Activated T-cell treated with anti-CD3 and anti-CD28 coated beads, Interleukin-2, amount 50 U/mL, for 24 hours (primary cell): ENCODE measurements around the gene ZFAND2A.
"Not testable (repeated sequence)": the region's sequence is repeated elsewhere in the genome, so short reads cannot be mapped to it uniquely, and the experiment has no call there.

Source experiments
- DNase-seq: peaks from one replicate; pipeline ENCODE4 v3.0.0-alpha.2; 2020
- H3K27ac Mint-ChIP-seq: 2 replicates; pipeline ENCODE4 v1.8.0; 2020; ENCODE audit warnings: mild to moderate bottlenecking, mixed read lengths
- H3K27me3 Mint-ChIP-seq: 2 replicates; pipeline ENCODE4 v1.8.0; 2020; ENCODE audit warnings: mixed read lengths
- H3K36me3 Mint-ChIP-seq: 2 replicates; pipeline ENCODE4 v1.8.0; 2020; ENCODE audit warnings: low read depth, mixed read lengths
- H3K4me1 Mint-ChIP-seq: 2 replicates; pipeline ENCODE4 v1.8.0; 2020; ENCODE audit warnings: low read depth, mixed read lengths
- H3K4me3 Mint-ChIP-seq: 2 replicates; pipeline ENCODE4 v1.8.0; 2020; ENCODE audit warnings: mild to moderate bottlenecking, moderate library complexity, mixed read lengths
- H3K9me3 Mint-ChIP-seq: 2 replicates; pipeline ENCODE4 v1.8.0; 2020; ENCODE audit warnings: mixed read lengths

Gene ZFAND2A

GRCh38 chr7:1168422-1168821, 8.4 kb upstream of the ZFAND2A start:
- peaks cover 12% of the 10 kb centered on the region for H3K4me1 Mint-ChIP-seq
- no peak overlapping the region for H3K27ac Mint-ChIP-seq
- H3K27me3 Mint-ChIP-seq, result no peaks in the 10 kb centered on the region
- DNase-seq, result no peak
- no peaks in the 10 kb centered on the region for H3K9me3 Mint-ChIP-seq
- H3K4me3 Mint-ChIP-seq, result peak overlapping the region; percentile 12
- peaks cover 6% of the 10 kb centered on the region for H3K36me3 Mint-ChIP-seq

DNA sequence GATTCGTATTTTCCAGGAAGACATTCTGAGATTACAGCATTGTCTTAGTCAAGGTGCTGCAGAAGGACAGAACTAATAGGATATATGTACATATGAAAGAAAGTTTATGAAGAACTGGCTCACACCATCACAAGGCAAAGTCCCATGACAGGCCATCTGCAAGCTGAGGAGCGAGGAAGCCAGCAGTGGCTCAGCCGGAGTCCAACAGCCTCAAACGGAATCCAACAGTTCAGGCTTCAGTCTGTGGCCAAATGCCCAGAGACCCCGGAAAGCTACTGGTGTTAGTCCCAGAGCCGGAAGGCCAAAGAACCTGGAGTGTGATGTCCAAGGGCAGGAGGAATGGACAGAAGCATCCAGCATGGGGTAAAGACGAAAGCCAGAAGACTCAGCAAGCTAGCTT, 4.4 kb upstream of the ZFAND2A start:
- Mint-ChIP-seq H3K4me3 (no peak overlapping the region), H3K36me3 (peaks cover 29% of the 10 kb centered on the region), H3K9me3 (no peaks in the 10 kb centered on the region), H3K27me3 (no peaks in the 10 kb centered on the region), H3K27ac (no peak overlapping the region), H3K4me1 (peaks cover 19% of the 10 kb centered on the region)
- DNase-seq, result no peak

GRCh38 chr7:1163121-1163520, 3.1 kb upstream of the ZFAND2A start:
- no peak for DNase-seq
- H3K27me3 Mint-ChIP-seq, result no peaks in the 10 kb centered on the region
- H3K4me3 Mint-ChIP-seq, result no peak overlapping the region
- H3K27ac Mint-ChIP-seq, result peak overlapping the region; percentile 22
- H3K9me3 Mint-ChIP-seq, result no peaks in the 10 kb centered on the region
- H3K4me1 Mint-ChIP-seq, result peaks cover 24% of the 10 kb centered on the region
- peaks cover 40% of the 10 kb centered on the region for H3K36me3 Mint-ChIP-seq

- Mint-ChIP-seq H3K36me3 (peaks cover 58% of the 10 kb centered on the region), H3K9me3 (no peaks in the 10 kb centered on the region), H3K4me3 (peak overlapping the region; percentile 90), H3K4me1 (peaks cover 33% of the 10 kb centered on the region), H3K27me3 (no peaks in the 10 kb centered on the region), H3K27ac (peak overlapping the region; percentile 96)
- no peak for DNase-seq
Observed at GRCh38 chr7:1160670-1161021, 650 bp upstream of the ZFAND2A start.

- Mint-ChIP-seq H3K36me3 (peaks cover 70% of the 10 kb centered on the region), H3K4me3 (peak overlapping the region; percentile 87), H3K4me1 (peaks cover 35% of the 10 kb centered on the region), H3K27ac (peak overlapping the region; percentile 93)
- not testable (repeated sequence) for H3K27me3 Mint-ChIP-seq, DNase-seq, H3K9me3 Mint-ChIP-seq
Observed at GRCh38 chr7:1159231-1159630, 765 bp downstream of the ZFAND2A start.

- Mint-ChIP-seq H3K36me3 (peaks cover 74% of the 10 kb centered on the region), H3K27me3 (no peaks in the 10 kb centered on the region), H3K4me1 (peaks cover 35% of the 10 kb centered on the region), H3K4me3 (peak overlapping the region; percentile 87), H3K9me3 (no peaks in the 10 kb centered on the region), H3K27ac (peak overlapping the region; percentile 93)
- DNase-seq, result no peak
Observed at GRCh38 chr7:1158203-1159126, 1.5 kb downstream of the ZFAND2A start.

DNA sequence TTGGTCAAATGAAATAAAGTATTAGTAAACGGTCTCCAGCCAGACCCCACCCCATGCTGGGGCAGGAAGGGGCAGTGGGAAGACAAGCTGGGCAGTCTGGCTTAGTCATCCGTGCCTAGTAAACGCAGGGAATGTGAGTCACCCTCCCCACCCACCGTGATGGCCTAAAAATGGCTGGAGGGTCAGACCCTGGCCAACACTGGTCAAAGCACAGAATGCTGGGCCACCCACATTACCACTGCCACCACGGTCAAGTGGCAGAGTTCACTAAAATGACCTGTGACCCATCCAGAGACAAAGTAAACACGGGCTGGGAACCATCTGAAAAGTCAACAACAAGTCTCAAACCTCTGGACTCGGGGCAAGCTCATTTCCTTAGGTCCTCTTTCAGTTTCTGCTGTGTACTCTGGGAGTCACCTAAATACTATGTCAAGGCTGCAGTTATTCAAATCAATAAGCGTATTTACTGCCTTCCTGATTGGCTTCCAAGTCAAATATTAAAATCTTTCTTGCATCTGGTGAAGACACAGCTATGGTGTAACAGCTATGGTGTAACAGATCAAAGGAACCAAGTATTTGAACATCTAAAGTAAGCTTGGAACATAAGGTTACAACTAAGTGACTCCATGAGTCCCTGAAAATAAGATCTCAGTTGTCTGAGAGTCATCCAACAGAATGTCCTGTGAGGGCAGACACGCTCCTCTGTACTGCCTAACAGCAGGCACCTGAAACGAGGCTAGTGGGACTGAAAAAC, 3.0 kb downstream of the ZFAND2A start:
- peaks cover 32% of the 10 kb centered on the region for H3K4me1 Mint-ChIP-seq
- H3K27ac Mint-ChIP-seq, result no peak overlapping the region
- H3K36me3 Mint-ChIP-seq, result peaks cover 76% of the 10 kb centered on the region
- no peak overlapping the region for H3K4me3 Mint-ChIP-seq
- H3K9me3 Mint-ChIP-seq, result no peaks in the 10 kb centered on the region
- H3K27me3 Mint-ChIP-seq, result no peaks in the 10 kb centered on the region
- no peak for DNase-seq

GRCh38 chr7:1155818-1156781, 3.9 kb downstream of the ZFAND2A start:
- H3K4me3 Mint-ChIP-seq, H3K9me3 Mint-ChIP-seq, H3K27ac Mint-ChIP-seq, H3K27me3 Mint-ChIP-seq, DNase-seq: not testable (repeated sequence)
- Mint-ChIP-seq H3K4me1 (peaks cover 26% of the 10 kb centered on the region), H3K36me3 (peaks cover 79% of the 10 kb centered on the region)

- Mint-ChIP-seq H3K36me3 (peaks cover 86% of the 10 kb centered on the region), H3K27ac (no peak overlapping the region), H3K27me3 (no peaks in the 10 kb centered on the region), H3K4me1 (peaks cover 21% of the 10 kb centered on the region), H3K9me3 (no peaks in the 10 kb centered on the region), H3K4me3 (no peak overlapping the region)
- DNase-seq, result no peak
Observed at GRCh38 chr7:1154172-1154739, 5.7 kb downstream of the ZFAND2A start.

DNA sequence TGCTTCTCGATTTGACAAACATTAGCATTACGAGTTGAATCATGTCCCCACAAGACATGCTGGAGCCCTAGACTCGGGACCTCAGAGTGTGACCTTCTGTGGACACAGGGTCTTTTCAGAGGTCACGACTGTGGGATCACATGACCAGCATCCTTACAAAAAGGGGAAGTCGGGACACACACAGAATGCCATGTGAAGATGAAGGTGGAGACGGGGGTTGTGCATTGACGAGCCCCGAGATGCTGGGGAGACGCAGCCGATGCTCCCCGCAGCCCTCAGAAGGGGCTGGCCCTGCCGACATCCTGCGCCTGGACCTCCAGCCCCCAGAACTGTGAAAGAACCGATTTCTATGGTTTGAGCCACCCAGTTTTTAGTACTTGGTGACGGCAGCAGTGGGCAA, 7.5 kb downstream of the ZFAND2A start:
- Mint-ChIP-seq H3K4me3 (no peak overlapping the region), H3K4me1 (peaks cover 6% of the 10 kb centered on the region), H3K36me3 (peaks cover 74% of the 10 kb centered on the region), H3K27me3 (no peaks in the 10 kb centered on the region), H3K9me3 (no peaks in the 10 kb centered on the region), H3K27ac (no peak overlapping the region)
- no peak for DNase-seq

DNA sequence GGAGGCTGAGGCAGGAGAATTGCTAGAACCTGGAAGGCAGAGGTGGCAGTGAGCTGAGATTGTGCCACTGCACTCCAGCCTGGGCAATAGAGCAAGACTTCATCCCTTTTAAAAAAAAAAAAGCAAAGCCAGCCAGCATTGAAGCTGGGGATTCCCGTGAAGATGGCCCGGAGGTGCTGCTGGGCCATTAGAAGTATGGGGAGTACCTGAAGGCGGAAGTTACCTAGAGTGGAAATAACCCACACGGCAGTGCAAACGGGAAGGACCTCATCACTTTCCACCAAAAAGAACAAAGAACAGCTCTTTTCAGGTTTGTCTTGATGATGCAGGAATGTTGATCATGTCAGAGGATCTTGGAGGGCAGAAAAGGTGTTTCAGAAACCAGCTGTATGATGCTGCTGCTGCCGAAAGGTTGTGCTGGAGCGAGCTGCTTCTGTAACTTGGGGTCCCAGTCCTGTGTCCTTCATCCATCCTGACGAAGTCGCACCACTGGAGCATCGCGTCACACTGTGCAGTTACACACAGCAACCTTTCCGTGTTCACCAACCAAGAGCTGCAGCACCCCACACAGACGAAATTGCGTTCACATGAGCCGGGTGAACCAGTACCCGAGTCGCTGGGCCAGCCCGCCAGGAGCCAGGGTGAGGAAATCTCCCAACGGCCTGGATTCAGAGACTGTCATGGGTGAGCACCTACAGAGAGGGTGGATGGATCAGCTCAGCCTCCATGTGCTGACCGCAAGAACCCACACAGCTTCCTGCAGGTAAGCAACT, 8.2 kb downstream of the ZFAND2A start:
- Mint-ChIP-seq H3K27me3 (no peaks in the 10 kb centered on the region), H3K27ac (no peak overlapping the region), H3K4me3 (no peak overlapping the region), H3K9me3 (no peaks in the 10 kb centered on the region), H3K4me1 (peaks cover 2% of the 10 kb centered on the region), H3K36me3 (peaks cover 67% of the 10 kb centered on the region)
- no peak for DNase-seq

- H3K4me3 Mint-ChIP-seq, result no peak overlapping the region
- no peak overlapping the region for H3K27ac Mint-ChIP-seq
Observed at GRCh38 chr7:1151156-1151555, 8.8 kb downstream of the ZFAND2A start.

DNA sequence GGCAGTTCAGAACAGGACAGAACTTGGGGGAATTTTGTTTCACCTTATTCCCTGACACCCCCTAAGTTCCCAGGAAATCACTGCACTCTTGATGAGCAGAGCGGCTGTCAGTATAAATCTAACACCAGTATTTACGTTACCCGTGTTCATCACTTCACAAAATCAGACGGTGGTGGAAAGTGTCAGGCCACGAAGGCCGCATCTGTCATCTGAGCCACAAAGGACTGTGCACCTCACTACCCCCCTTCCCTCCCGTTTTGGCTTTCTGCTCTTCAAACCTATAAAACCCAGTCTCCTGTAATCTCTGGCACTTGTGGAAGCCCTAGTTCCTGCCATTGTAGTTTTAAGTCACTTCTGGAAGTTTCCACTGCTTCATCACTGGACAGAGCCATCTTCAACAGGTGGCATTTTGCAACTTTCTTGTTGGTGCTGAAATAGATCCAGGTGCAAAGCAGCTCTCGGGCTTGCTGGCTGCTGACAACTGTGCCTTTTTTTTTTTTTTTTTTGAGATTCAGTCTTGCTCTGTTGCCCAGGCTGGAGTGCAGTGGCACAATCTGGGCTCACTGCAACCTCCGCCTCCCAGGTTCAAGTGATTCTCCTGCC, 9.5 kb downstream of the ZFAND2A start:
- peaks cover 2% of the 10 kb centered on the region for H3K4me1 Mint-ChIP-seq

More at GRCh38 chr7:1151156-1151555, 8.8 kb downstream of the ZFAND2A start:
- no peak for DNase-seq
- Mint-ChIP-seq H3K36me3 (peaks cover 64% of the 10 kb centered on the region), H3K4me1 (peaks cover 2% of the 10 kb centered on the region), H3K27me3 (no peaks in the 10 kb centered on the region), H3K9me3 (no peaks in the 10 kb centered on the region)

More for the DNA sequence above, 9.5 kb downstream of the ZFAND2A start:
- no peak for DNase-seq
- no peaks in the 10 kb centered on the region for H3K9me3 Mint-ChIP-seq
- no peaks in the 10 kb centered on the region for H3K27me3 Mint-ChIP-seq
- no peak overlapping the region for H3K4me3 Mint-ChIP-seq
- H3K36me3 Mint-ChIP-seq, result peaks cover 60% of the 10 kb centered on the region
- H3K27ac Mint-ChIP-seq, result no peak overlapping the region
